SKM-1 treated with dmso at 0.1 percent for 144 hours (cell line): ENCODE data around the gene METTL8.
"Not testable (repeated sequence)": the region's sequence is repeated elsewhere in the genome, so short reads cannot be mapped to it uniquely, and the experiment has no call there.

Experiments
- DNase-seq: peaks from one replicate; lab custom pipeline; 2025; ENCODE audit not compliant: unreplicated experiment; lab: John Stamatoyannopoulos, UW

METTL8 gene

DNA sequence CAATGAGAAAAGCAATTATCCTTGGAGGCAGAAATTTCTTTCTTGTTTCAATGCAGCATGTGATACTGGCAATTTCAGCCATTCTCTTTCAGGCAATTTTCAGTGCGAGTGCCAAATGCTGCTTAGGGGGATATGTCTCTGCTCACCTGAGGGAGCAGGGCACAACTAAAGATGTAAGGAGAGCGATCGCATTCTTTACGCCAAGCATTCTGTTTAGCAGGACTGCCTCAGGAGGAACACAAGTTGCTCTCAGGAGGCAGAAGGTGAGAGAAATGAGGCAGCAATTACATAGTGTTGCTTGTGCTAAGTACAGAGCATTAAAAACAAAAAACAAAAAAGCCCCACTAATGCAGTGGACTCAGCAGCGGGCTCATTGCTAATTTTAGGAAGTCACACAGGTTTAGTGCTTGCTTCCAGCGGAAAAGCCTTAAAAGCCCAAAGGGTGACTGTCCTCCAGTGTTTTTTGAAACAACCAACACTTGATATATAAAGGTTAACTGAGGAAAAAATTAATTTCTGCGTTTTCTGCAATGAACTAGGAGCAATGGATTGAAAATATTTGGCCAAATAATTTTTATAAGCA, 116.9 kb downstream of the METTL8 start:
- no peak for DNase-seq

DNA sequence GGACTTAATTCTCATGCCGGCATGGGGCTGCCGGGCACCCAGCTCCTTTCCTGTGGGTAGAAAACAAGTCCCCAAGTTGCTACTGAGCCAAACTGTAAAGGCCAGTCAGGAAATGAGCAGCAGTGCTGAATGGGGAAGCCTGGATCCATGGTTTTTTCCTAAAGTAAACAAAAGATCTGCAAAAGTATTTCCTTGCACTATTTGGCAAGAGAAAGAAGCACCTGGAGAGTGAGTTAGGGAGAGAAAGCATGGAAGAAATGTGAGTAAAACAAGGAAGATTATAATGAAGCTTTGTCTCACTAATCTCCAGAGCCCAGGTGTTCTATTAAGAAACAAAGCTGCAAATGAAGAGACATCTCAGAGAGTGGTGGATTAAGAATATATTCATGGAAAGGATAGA, 117.6 kb downstream of the METTL8 start:
- no peak for DNase-seq

DNA sequence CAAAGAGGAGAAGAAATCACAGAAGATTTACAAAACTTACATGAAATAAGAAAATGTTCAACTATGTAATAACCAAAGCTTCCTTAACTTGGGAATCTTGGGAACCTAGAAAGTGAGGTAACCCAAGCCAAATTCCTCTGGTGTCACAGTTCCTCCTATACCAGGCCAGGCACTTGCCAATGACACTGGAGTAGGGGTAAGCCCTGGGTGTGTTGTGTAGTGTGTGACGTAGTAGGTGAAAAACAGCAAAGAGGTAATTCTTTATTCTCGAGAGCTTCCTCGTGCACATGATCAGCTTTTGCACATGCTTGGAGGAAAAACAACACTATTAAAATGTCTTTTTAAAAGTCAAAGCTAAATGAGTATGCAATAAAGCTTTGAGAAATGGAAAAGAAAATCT, 118.0 kb downstream of the METTL8 start:
- DNase-seq = no peak

- not testable (repeated sequence) for DNase-seq
Measured at GRCh38 chr2:171312182-171312581, 121.6 kb downstream of the METTL8 start.

DNA sequence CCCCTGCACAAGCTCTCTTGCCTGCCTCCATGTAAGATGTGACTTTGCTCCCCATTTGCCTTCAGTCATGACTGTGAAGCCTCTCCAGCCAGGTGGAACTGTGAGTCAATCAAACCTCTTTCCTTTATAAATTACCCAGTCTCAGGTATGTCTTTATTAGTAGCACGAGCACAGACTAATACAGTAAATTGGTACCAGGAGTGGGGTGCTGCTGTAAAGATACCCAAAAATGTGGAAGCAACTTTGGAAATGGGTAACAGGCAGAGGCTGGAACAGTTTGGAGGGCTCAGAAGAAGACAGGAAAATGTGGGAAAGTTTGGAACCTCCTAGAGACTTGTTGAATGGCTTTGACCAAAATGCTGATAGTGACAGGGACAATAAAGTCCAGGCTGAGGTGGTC, 122.2 kb downstream of the METTL8 start:
- not testable (repeated sequence) for DNase-seq

GRCh38 chr2:171310889-171311288, 122.9 kb downstream of the METTL8 start:
- DNase-seq = no peak

DNA sequence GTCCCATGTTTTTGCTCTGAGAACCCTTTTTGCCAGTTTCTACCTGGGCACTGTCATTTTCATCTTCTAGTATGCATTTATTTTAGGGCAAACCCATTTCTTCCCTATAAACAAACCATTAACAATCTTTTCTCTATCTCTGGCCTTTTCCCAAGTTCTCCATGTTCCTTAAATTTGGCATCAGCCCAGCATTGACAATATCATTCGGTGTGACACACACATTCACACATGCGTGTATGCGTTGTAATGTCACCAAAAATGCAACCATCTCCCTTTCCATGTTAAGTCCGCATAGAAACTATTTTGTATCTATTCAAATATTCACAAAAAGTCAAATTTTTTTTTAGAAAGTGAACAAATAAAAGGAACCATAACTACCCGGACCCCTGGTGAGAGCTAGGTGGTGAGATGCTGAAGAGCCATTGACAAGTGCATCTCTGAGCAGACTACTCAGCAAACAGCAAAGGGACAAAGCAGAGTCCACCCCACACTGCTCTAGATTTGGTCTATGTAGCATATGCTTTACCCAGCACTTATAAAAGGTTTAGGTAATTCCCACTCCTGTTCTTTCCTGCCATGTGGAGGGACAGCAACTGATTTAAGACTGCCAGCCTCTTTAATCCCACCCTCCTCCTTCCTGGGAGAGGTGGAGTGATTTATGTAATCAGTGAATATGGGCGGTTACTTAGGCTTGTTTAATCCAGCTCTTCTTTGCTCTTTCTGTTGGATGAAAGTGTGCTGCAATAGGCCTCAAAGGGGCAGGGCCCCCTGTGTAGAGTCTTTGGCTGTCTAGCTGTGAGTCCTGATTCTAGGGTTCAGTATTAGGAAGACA, 124.1 kb downstream of the METTL8 start:
- DNase-seq = no peak

DNA sequence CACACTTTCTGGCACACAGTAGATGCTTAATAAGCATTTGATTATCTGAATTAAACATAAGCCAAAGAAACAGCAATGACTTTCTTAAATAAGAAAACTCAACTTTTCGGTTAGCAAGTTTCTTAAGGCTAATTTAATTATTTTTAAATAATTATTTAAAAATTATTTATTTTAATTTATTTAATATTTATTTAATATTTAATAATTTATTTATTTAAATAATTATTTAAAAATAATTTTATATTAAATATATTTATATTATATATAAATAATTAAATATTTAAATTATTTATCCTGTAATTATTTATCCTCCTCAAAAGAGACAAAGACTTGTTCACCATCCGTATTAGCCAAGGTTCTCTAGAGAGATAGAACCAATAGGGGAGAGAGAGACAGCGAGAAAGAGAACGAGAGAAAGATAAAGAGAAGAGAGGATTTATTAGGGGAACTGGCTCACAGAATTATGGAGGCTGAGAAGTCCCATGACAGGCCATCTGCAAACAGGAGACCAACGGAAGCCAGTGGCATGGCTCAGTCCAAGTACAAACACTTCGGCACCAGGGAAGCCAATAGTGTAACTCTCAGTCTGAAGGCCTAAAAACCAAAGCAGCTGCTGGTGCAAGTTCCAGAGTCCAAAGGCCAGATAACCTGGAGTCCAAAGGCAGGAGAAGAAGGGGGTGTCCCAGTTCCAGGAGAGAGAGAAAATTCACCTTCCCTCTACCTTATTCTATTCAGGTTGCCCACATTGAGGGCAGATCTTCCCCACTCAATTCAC, 125.3 kb downstream of the METTL8 start:
- DNase-seq = no peak

DNA sequence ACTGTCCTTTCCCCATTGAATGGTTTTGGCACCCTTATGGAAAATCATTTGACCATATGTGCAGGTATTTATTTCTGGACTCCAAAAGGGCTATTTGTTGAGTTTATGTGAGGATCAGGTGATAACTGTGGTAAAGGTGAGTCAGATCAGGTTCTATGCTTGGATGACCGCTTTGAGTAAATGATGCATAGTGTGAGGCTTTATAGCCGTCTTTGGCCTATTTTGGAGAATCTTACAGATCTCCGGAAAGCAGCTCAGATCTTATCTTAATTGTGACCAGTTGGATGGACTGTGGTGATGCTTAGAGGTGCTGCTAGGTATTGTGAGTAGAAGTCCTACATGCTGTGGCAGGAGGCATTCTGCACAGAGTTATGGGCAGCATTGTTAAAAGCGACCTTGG, 126.2 kb downstream of the METTL8 start:
- no peak for DNase-seq

DNA sequence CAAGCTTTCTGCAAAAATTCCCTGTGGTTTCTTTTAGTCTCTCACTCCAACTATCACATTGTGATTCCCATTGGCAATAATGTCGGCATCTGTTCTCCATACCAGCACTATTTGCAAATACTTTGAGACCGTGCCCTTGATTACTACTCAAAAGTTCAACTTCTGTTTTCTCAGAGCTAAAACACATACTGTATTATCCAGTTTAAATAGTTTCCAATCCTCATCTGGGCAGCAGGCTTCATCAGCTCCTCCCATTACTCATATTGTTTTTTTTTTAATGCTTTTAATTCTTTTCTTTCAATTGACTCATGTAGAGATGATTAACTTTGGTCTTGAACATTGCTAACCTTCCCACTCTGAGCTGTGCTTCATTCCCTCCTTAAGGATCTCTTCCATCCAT, 135.8 kb downstream of the METTL8 start:
- no peak for DNase-seq

- no peak for DNase-seq
Measured at GRCh38 chr2:171294608-171295007, 139.2 kb downstream of the METTL8 start.

- no peak for DNase-seq
Measured at GRCh38 chr2:171293661-171294060, 140.1 kb downstream of the METTL8 start.

GRCh38 chr2:171289991-171290390, 143.8 kb downstream of the METTL8 start:
- no peak for DNase-seq

GRCh38 chr2:171289316-171289715, 144.5 kb downstream of the METTL8 start:
- no peak for DNase-seq

GRCh38 chr2:171287611-171288010, 146.2 kb downstream of the METTL8 start:
- no peak for DNase-seq

GRCh38 chr2:171287036-171287571, 146.7 kb downstream of the METTL8 start:
- no peak for DNase-seq

DNA sequence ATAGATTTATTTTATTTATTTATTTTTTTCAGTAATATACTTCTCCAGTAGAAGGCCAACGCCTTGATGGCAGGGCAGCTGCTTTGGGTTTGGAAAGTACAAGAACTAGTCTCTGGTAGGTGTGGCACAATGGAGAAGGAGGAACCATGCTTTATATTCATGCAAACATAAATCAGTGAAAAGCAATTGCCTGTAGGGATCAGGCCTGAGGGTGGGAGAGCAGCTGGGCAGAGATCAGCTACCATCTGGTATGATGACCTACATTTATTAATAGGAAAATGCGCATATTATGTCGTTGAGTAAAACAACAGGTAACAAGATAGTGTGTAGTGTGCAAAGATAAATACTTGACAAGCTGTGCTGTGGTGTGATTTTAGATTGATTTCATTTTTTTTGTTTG, 152.7 kb downstream of the METTL8 start:
- DNase-seq = no peak

- no peak for DNase-seq
Measured at GRCh38 chr2:171279983-171280790, 153.6 kb downstream of the METTL8 start.

DNA sequence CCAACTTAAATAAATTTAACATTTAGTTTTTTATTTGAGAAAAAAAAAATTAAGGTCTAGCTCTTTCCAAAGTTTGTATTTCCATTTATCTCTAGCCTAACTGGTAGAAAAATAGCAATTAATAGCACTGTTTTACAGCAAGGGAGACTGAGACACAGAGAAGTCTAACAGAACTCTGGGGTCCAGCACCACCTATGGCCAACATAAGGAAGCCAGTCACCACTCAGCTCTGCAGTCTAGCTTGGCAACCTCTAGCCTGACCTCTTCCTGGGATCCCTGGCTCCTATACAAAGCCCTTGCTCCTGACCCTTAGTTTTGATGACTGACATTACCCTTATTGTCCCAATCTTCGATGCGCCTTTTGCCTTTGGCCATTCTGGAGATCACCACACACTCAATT, 159.0 kb downstream of the METTL8 start:
- DNase-seq = no peak

GRCh38 chr2:171271971-171272436, 161.8 kb downstream of the METTL8 start:
- no peak for DNase-seq

GRCh38 chr2:171271386-171271785, 162.4 kb downstream of the METTL8 start:
- no peak for DNase-seq
